CD4-positive, alpha-beta T cell treated with Interleukin-4 for 1 hour (primary cell): ENCODE data around the gene XYLT1.

ENCODE experiments used
- DNase-seq, 2 donors: peaks; one replicate each; pipeline ENCODE4 v3.0.0-alpha.2; 2020 to 2022

Gene XYLT1

DNA sequence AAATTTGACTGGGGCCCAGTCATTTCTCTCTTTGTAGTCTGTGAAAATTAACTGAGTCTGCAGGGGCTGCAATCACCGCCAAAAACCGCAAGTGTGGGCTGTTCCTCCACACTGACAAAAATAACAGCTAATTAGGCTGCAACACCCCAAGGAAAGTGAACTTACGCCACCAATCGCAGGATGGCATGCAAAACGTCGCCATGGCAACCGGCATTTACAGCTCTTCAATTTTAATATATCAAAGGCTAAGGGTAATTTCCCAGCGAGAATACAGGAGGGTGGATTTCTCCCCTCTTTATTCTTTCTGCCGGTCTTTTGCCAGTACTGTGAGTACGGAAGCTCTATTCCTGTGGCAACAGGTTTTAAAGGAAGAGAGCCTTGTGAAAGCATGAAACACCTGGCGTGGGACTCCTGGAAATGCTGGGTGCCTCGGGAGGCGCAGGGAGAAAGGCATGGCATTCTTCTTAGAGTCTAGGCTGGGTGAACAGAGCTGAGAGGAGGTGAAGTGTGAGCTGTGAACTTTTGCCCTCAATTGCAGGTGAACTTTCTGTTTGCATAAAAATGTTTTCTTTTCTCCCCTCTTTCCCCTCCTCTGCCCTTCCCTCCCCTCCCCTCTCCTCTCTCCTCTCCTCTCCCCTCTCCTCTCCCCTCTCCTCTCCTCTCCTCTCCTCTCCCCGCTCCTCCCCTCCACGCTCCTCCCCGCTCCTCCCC lies 399.7 kb downstream of the XYLT1 start:
- peak; percentile 89 to 91 for DNase-seq

DNA sequence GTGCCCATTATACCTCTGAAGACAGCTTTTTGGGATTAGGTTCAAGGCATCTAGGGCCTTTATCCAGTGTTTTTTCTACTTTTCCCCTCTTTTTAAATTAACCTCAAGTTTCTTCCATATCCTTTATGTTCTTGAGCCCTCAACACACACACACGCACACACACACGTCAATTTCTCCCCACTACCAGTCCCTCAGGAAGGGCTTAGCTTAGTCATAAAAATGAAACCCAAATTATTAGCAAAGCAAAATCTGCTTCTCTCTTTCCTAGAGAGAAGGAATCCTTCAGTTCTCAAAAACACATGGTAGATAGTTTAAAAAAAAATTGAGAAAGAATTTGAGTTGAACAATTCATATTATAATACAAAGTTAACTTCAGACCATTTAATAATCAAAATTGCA lies 401.1 kb downstream of the XYLT1 start:
- no peak for DNase-seq

DNA sequence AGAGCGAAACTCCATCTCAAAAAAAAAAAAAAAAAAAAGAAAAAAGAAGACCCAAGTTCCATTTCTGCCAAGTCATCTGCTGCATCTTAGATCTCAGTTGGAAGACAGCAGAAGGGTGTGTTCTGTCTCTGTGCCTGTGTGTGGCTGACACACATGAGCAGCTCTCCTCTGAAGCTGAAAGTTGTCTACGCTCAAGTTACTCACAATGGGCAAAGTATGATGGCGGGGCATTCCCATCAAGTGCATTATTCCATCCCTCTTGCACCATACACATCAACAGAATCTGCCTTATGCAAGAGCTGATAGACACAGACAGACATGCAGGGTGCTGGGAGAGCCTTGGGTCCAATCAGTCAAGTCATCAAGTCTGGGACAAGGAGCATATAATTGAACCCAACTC lies 402.2 kb downstream of the XYLT1 start:
- no peak for DNase-seq

DNA sequence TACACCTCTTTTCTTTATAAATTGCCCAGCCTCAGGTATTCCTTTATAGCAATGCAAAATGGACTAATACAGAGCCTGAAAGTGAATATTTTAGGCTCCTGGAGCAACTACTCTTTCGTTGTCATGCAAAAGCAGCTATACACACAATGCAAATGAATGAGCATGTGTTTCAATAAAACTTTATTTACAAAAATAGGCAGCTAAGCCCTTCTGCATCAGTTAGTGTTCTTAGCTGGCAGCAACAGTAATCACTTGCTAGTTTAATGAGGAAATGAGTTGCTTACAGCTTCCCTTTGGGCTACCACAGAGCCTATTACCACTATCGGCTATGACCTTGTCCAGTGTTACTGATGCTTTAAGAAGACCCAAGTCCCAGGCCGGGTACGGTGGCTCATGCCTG lies 402.9 kb downstream of the XYLT1 start:
- no peak for DNase-seq

DNA sequence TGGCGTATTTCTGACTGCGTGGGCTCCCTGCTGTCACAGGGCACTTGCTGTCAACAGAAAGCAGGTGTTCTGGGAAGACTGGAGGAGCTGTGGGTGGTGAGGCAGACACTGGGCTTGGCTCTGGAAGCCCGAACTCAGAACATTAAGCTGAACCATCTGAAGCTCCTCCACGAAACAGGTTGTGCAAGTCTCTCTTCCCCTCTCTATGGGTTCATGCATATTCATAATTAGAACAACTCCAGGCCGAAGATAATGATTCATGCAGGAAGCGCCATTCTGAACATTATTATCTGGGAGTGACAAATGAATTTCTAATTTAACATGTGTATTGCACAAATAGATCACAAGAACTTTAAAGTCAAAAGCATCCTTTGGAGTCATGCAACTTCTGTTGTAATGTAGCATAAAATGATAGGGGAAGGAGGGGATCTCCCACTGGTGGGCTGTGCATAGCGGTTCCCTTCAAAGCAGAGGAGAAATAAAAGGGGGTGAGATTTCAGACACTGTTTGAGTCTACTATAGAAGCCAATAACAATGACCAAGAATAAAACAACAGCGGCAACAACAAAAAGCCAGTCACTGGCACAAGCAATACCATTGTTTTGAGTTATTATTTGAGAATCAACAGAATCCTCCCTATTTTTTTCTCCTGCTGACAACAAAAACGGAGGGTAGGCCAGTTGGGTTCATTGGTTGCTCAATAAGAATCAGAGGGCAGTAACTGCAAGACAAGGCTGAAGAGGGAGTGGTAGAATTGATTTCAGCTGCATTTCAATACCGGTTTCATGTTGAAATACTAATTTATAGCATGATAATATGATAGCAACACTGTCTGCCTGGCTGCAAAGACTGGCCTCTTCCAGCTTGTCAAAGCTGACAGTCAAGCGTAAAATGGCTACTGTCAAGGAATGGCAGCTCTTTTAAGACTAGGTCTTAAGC lies 407.3 kb downstream of the XYLT1 start:
- DNase-seq = no peak

DNA sequence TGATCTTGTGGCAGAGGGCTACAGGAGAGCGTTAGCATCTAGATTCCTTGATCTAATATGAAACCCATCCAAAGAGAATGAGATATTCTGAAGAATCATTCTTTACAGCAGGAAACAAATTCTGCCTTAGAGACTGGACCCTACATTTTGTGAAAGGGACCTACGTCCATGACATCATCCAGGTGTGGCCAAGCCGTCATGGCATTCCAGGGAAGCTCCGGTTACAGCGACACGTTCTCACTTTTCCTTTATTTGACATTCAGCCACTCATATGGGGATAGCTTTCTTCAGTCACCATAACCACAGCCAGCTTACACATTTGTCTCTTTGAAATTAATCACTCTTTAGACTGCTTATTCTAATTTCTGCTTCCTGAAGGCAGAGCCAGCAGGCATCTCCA lies 408.1 kb downstream of the XYLT1 start:
- no peak for DNase-seq

DNA sequence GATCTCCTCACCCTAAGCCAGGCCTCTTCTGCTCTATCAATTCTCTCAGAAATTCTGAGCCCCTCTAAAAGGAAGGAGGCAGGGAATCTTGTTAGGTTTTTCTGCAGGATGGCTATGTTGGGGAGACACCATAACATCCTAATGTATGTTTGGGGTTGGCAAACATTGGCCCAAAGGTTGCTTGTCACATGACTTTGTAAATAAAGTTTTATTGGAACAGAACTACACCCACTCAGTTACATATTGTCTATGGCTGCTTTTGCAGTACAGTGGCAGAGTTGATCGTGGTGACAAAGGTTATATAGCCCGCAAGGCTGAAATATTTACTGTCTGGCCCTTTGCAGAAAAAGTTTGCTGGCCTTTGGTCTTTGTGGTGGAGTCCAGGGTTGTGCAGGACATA lies 409.4 kb downstream of the XYLT1 start:
- DNase-seq = no peak

DNA sequence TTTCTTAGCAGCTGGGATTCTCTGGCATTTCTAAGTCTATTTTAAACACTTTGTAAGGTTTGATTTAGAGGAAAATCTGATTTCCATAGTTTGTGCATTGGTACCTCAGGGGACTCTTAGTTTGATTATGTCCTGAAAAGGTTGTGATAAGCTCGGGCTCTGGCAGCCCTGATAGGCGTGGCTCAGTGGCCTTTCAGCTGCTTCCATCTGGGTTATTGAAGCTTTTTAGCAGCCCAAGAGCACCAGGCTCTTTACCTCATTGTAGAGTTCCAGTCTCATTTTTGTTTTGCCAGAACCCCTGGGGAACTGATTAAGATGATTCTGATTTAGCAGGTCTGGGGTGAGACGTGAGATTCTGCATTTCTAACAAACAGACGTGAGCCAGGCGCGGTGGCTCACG lies 412.3 kb downstream of the XYLT1 start:
- no peak for DNase-seq

DNA sequence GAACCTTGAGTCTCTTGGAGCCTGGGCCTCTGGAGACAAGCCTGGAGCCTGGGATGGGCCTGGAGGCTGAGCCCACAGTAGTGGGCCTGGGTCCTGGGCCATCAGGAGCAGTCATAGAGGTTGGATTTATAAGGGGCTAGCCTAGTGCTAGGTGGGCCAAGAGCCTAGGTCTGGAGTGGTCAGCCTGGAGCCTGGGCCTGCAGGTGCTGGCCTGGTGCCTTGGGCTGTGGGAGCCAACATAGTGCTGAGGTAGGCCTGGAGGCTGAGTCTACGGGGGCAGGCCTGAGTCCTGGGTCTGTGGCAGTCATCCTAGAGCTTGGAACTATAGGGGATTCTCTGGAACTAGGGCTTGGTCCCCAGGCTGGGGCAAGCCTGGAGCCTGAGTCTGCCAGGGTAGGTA lies 414.1 kb downstream of the XYLT1 start:
- no peak for DNase-seq

DNA sequence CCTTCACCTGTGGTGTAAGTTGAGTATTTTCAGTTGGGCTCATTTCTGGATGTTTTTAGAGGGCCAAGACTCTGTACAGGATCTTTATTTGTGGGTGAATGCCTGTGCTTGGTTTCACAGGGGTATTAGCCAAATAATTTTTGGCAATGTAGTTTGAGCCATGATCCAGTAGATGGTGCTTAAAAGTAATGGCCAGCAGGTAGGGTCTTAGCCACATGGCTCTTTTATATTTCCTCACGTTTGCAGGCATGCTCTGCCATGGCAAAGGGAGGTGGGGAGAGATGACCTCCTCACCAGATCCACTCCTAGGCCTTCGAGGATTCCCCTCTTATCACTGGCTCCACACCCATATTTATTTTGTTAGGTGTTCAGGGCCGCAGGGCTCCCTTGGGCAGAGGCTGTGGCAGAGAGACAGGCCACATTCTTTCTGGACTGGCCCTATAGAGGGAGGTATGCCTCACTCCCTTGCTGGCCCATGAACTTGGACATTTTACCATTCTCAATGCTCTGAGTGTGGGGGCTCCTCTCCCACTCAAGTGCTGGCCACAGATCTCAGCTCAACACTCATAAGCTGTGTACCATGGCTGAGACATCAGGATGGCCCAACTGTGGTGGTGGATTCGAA lies 417.1 kb downstream of the XYLT1 start:
- no peak for DNase-seq
